HEK293T (cell line): ENCODE data around the gene JPH4.

Experiments used
- CTCF ChIA-PET: fragments of 350-600 bp; formaldehyde crosslinking; extraction: SDS; loops from one replicate; lab custom pipeline; 2021; ENCODE audit warnings: antibody characterized with exemption, inconsistent platforms; lab: Yijun Ruan, JAX
- POLR2A ChIA-PET: fragments of 350-600 bp; formaldehyde crosslinking; extraction: SDS; loops from one replicate; lab custom pipeline; 2020; ENCODE audit warnings: antibody characterized with exemption, inconsistent platforms; lab: Yijun Ruan, JAX
- DNase-seq: peaks from one replicate; pipeline ENCODE4 v3.0.0; 2012; ENCODE audit warnings: mixed read lengths; ENCODE audit errors: extremely low spot score
- ARNT ChIP-seq: fragments of 450-650 bp; IDR thresholded peaks from 2 replicates; pipeline ENCODE4 v1.6.1; 2017; ENCODE audit warnings: mild to moderate bottlenecking
- BHLHE40 ChIP-seq: fragments of 450-650 bp; IDR thresholded peaks from 2 replicates; pipeline ENCODE4 v1.6.1; 2016; ENCODE audit warnings: mild to moderate bottlenecking, moderate library complexity, borderline replicate concordance
- CTBP1 ChIP-seq: fragments of 450-650 bp; IDR thresholded peaks from 2 replicates; pipeline ENCODE4 v1.6.1; 2016; ENCODE audit warnings: borderline replicate concordance
- ELF4 ChIP-seq: fragments of 450-650 bp; IDR thresholded peaks from 2 replicates; pipeline ENCODE4 v1.6.1; 2017; ENCODE audit warnings: antibody characterized with exemption
- FOXA1 ChIP-seq: fragments of 450-650 bp; IDR thresholded peaks from 2 replicates; pipeline ENCODE4 v1.6.1; 2016; ENCODE audit warnings: mild to moderate bottlenecking
- FOXK2 ChIP-seq: fragments of 450-650 bp; IDR thresholded peaks from 2 replicates; pipeline ENCODE4 v1.6.1; 2016; ENCODE audit warnings: mild to moderate bottlenecking
- FOXM1 ChIP-seq: fragments of 450-650 bp; IDR thresholded peaks from 2 replicates; pipeline ENCODE4 v1.6.1; 2017; ENCODE audit warnings: mild to moderate bottlenecking, borderline replicate concordance
- HDGF ChIP-seq: fragments of 450-650 bp; IDR thresholded peaks from 2 replicates; pipeline ENCODE4 v1.6.1; 2017; ENCODE audit warnings: antibody characterized with exemption, borderline replicate concordance
- L3MBTL2 ChIP-seq: fragments of 450-650 bp; conservative IDR thresholded peaks from 2 replicates; pipeline ENCODE4 v1.6.1; 2016; ENCODE audit warnings: mild to moderate bottlenecking
- LEF1 ChIP-seq: fragments of 450-650 bp; IDR thresholded peaks from 2 replicates; pipeline ENCODE4 v1.6.1; 2017; ENCODE audit warnings: mild to moderate bottlenecking, borderline replicate concordance
- NFRKB ChIP-seq: fragments of 450-650 bp; IDR thresholded peaks from 2 replicates; pipeline ENCODE4 v1.6.1; 2016; ENCODE audit warnings: mild to moderate bottlenecking, moderate library complexity
- SP1 ChIP-seq: fragments of 450-650 bp; IDR thresholded peaks from 2 replicates; pipeline ENCODE4 v1.6.1; 2017
- SUZ12 ChIP-seq: fragments of 450-650 bp; IDR thresholded peaks from 2 replicates; pipeline ENCODE4 v1.6.1; 2016; ENCODE audit warnings: mild to moderate bottlenecking
- TARDBP ChIP-seq: fragments of 450-650 bp; IDR thresholded peaks from 2 replicates; pipeline ENCODE4 v1.6.1; 2016
- ZNF384 ChIP-seq: fragments of 450-650 bp; IDR thresholded peaks from 2 replicates; pipeline ENCODE4 v1.6.1; 2016
- TF ChIP-seq, protein P1 (sequence below): fragments of 450-650 bp; IDR thresholded peaks from 2 replicates; pipeline ENCODE4 v1.6.1; 2016

Gene JPH4

DNA sequence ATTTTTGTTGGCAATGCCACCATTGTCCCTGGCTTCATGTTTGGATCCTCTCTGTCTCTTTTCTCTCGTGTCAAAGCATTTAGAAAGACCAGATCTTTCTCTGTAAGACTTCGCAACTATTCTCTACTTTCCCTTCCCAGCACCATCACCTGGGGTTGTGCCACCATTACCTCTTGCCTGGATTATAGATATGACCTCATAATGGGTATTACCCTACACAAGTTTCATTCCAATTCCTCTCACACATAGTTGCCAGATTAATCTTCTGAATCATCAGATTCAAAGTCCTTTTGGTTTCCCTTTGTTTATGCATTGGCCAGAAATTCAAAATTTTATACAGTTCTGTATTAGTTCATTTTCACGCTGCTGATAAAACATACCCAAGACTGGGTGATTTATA, 30.4 kb upstream of the JPH4 start:
- no peak for DNase-seq
- POLR2A ChIA-PET = no interaction called here
- CTCF ChIA-PET = interaction anchor here (1.2 kb wide), 1 partner anchor 20 kb away, joined by 3 read pairs; no protein-coding TSS in a partner anchor
- TF ChIP-seq LEF1 (no peak), FOXK2 (no peak), ELF4 (no peak), CTBP1 (no peak), FOXA1 (no peak), NFRKB (no peak), BHLHE40 (no peak), ZNF384 (no peak), L3MBTL2 (no peak), SP1 (no peak), ARNT (no peak), HDGF (no peak), FOXM1 (no peak), SUZ12 (no peak), TARDBP (no peak)
- TF ChIP-seq, protein P1, sequence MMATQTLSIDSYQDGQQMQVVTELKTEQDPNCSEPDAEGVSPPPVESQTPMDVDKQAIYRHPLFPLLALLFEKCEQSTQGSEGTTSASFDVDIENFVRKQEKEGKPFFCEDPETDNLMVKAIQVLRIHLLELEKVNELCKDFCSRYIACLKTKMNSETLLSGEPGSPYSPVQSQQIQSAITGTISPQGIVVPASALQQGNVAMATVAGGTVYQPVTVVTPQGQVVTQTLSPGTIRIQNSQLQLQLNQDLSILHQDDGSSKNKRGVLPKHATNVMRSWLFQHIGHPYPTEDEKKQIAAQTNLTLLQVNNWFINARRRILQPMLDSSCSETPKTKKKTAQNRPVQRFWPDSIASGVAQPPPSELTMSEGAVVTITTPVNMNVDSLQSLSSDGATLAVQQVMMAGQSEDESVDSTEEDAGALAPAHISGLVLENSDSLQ = no peak

DNA sequence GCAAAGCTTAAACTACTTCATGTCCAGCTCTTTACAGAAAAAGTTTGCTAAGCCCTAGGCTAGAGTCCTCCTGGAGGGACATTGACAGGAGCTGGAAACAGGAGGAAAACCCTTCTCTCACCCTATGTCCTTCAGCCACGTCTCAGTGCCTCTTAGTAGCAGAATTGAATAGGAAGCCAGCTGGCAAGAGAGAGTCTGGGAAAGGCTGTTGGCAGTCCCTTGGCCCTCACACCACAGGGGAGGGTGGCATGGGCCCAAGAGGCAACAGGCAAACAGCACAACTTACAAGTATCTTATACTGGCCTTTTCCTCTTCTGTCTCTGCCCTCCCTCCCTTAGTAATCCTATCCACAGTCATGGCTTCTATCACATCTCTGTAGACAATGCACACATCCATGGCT, 29.9 kb upstream of the JPH4 start:
- CTCF ChIA-PET = interaction anchor here (1.2 kb wide), 1 partner anchor 20 kb away, joined by 3 read pairs; no protein-coding TSS in a partner anchor
- POLR2A ChIA-PET = no interaction called here
- no peak for DNase-seq
- TF ChIP-seq FOXM1 (no peak), ZNF384 (no peak), SP1 (no peak), LEF1 (no peak), SUZ12 (no peak), NFRKB (no peak), ELF4 (no peak), FOXA1 (no peak), ARNT (no peak), HDGF (no peak), TARDBP (no peak), FOXK2 (no peak)
- TF ChIP-seq, protein P1 = no peak

DNA sequence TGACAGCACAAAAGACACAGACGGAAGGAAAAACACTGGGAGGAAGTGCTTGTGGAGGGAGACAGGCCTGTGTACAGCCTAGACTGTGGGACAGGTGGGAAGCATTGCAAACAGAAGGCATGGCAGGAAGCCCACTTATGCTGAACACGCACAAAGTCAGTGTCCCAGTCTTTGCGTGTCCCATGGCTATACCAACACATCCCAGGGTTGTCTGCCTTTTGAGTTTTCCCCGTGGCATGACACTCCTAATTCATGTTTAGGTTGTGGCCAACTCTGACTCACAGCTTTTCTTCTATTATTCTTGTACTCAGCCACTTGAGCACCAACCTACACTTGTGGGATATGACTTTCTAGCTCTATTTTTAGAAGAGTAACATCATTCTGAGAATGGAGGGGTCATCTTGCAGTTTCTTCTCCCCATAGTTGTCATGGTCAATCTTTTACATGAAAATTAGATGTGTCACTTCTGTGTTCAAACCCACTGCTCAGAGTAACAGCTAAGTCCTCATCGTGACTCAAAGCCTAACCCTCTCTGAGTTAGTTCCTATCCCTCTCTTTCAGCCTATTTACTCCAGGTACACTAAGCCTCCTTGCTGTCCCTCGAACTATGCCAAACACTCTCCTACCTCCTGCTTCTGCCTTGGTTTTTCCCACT, 27.5 kb upstream of the JPH4 start:
- no peak for DNase-seq
- CTCF ChIA-PET = no interaction called here
- POLR2A ChIA-PET = no interaction called here
- no peak for TF ChIP-seq TARDBP

DNA sequence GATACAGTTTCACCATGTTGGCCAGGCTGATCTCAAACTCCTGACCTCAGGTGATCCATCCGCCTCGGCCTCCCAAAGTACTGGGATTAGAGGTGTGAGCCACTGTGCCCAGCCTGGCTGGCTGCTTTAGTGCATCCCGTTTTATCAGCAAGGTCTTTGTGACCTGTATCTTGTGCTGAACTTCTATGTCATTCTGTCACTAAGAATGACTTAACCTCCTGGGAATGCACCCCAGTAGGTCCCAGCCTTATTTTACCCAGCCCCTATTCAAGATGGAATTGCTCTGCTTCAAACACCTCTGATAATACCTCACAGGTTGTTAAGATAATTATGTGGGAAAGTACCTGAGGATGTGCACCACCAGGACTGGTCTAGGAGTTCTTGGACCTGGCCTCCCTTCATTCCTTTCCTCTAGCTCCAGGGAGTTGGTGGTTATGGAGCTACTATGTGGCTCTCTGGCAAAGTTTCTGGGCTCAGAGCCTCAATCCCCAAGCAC, 26.1 kb upstream of the JPH4 start:
- ChIA-PET POLR2A (no interaction called here), CTCF (no interaction called here)
- no peak for DNase-seq
- TF ChIP-seq LEF1 (no peak), CTBP1 (no peak), SUZ12 (no peak), BHLHE40 (no peak), ZNF384 (no peak), FOXM1 (no peak), L3MBTL2 (no peak), FOXA1 (no peak), FOXK2 (no peak), TARDBP (no peak), NFRKB (no peak), ELF4 (no peak), HDGF (no peak)

DNA sequence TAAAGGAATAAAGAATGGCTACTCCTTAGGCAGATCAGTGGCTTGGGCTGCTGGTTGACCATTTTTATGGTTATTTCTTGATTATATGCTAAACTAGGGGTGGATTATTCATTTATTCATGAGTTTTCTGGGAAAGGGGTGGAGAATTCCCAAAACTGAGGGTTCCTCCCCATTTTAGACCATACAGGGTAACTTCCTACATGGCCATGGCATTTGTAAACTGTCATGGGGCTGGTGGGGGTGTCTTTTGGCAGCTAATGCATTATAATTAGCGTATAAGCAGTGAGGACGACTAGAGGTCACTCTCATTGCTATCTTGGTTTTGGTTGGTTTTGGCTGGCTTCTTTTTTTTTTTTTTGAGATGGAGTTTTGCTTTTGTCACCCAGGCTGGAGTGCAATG, 25.6 kb upstream of the JPH4 start:
- DNase-seq = no peak
- ChIA-PET POLR2A (no interaction called here), CTCF (interaction anchor here (1.5 kb wide), 1 partner anchor 15 kb away, joined by 5 read pairs; no protein-coding TSS in a partner anchor)
- no peak for TF ChIP-seq L3MBTL2
- no peak for TF ChIP-seq ARNT
- no peak for TF ChIP-seq SUZ12
- TF ChIP-seq, protein P1 = no peak
- no peak for TF ChIP-seq ZNF384
- no peak for TF ChIP-seq ELF4

DNA sequence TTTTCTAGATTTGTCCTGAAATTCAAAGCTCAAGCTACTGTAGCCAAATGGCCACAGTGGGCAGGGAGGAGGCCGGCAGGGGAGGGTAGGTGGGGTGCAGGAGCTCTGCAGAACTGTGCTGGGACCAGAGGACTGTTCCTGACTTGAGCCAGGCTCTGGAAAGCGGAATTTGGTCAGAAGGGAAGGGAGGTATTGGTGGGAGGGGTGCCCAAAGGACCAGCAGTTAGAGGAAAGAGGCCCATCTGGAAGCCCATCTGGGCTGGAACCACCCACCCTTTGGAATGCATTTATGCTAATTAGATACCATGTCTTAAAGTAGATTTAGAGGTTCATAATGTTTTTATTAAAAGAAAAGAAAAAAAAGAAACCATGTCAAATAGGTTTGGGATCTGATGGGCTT, 24.5 kb upstream of the JPH4 start:
- ChIA-PET CTCF (interaction anchor here (0.7 to 1.5 kb wide), 3 partner anchors 9 to 29 kb away, joined by 5 read pairs; no protein-coding TSS in a partner anchor), POLR2A (no interaction called here)
- DNase-seq = no peak
- no peak for TF ChIP-seq LEF1
- no peak for TF ChIP-seq ARNT
- no peak for TF ChIP-seq L3MBTL2
- no peak for TF ChIP-seq NFRKB
- no peak for TF ChIP-seq ELF4
- TF ChIP-seq CTBP1 = no peak
- TF ChIP-seq HDGF = no peak
- TF ChIP-seq SP1 = no peak
- TF ChIP-seq, protein P1 = no peak
- no peak for TF ChIP-seq FOXA1
- no peak for TF ChIP-seq FOXK2
- no peak for TF ChIP-seq TARDBP
